Measurements from ENCODE around the gene SLC35A4.

The SLC35A4 gene

DNA sequence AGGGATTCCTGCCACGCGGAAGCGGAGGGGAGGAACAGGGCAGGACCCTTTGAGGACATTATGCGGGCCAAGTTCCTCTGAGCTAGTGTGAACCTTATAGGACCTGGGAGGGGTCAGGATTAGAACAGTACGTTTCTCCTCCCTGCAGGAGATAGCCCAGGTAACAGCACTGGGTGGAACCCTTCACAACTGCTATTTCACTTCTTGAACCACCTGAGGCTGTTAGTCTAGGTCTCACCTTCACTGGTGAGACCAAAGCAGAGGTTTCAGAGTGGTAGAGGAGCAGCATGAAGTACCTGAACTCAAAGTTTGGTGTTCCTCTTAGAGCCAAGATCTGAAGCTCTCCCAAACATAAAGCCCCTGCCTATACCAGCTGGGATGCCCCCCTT is 16.3 kb upstream of the SLC35A4 start:
- TF ChIP-seq EGR1 (IDR thresholded peaks at IDR 0.05), result no peak
- TF ChIP-seq CEBPB (IDR thresholded peaks at IDR 0.05), result no peak
- no peak for TF ChIP-seq NFIC (IDR thresholded peaks at IDR 0.05)
- TF ChIP-seq TEAD4 (IDR thresholded peaks at IDR 0.05), result no peak
- TF ChIP-seq FOXM1 (IDR thresholded peaks at IDR 0.05; ENCODE audit: borderline replicate concordance, low read depth), result no peak
- TF ChIP-seq TAF1 (IDR thresholded peaks at IDR 0.05; ENCODE audit: low read depth), result no peak
- TF ChIP-seq CREB1 (IDR thresholded peaks at IDR 0.05; ENCODE audit: low read depth), result no peak
- TF ChIP-seq, protein P1, sequence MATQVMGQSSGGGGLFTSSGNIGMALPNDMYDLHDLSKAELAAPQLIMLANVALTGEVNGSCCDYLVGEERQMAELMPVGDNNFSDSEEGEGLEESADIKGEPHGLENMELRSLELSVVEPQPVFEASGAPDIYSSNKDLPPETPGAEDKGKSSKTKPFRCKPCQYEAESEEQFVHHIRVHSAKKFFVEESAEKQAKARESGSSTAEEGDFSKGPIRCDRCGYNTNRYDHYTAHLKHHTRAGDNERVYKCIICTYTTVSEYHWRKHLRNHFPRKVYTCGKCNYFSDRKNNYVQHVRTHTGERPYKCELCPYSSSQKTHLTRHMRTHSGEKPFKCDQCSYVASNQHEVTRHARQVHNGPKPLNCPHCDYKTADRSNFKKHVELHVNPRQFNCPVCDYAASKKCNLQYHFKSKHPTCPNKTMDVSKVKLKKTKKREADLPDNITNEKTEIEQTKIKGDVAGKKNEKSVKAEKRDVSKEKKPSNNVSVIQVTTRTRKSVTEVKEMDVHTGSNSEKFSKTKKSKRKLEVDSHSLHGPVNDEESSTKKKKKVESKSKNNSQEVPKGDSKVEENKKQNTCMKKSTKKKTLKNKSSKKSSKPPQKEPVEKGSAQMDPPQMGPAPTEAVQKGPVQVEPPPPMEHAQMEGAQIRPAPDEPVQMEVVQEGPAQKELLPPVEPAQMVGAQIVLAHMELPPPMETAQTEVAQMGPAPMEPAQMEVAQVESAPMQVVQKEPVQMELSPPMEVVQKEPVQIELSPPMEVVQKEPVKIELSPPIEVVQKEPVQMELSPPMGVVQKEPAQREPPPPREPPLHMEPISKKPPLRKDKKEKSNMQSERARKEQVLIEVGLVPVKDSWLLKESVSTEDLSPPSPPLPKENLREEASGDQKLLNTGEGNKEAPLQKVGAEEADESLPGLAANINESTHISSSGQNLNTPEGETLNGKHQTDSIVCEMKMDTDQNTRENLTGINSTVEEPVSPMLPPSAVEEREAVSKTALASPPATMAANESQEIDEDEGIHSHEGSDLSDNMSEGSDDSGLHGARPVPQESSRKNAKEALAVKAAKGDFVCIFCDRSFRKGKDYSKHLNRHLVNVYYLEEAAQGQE (IDR thresholded peaks at IDR 0.05; ENCODE audit: low read depth), result no peak

DNA sequence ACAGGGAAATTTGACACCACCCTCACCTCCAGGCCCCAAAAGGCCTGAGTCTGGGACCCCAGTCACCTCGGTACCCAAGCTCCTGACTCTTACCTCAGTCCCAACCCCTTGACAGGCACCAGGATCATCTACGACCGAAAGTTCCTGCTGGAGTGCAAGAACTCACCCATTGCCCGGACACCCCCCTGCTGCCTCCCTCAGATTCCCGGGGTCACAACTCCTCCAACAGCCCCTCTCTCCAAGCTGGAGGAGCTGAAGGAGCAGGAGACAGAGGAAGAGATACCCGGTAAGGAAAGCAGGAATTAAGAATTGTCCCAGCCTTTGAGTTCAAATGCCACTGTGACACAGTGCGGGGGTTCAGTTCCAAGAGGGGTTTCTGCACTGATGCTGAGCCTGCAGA is 15.8 kb upstream of the SLC35A4 start:
- TF ChIP-seq TCF12 (IDR thresholded peaks at IDR 0.05; ENCODE audit: low read depth), result no peak
- TF ChIP-seq, protein P2, sequence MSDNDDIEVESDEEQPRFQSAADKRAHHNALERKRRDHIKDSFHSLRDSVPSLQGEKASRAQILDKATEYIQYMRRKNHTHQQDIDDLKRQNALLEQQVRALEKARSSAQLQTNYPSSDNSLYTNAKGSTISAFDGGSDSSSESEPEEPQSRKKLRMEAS (IDR thresholded peaks at IDR 0.05), result no peak
- TF ChIP-seq EP300 (IDR thresholded peaks at IDR 0.05; ENCODE audit: borderline replicate concordance), result no peak
- TF ChIP-seq RAD21 (IDR thresholded peaks at IDR 0.05; ENCODE audit: low read depth), result no peak
- TF ChIP-seq CEBPB (IDR thresholded peaks at IDR 0.05), result no peak
- no peak for TF ChIP-seq CREB1 (IDR thresholded peaks at IDR 0.05; ENCODE audit: low read depth)
- no peak for TF ChIP-seq NFIC (IDR thresholded peaks at IDR 0.05)
- TF ChIP-seq, protein P1 (IDR thresholded peaks at IDR 0.05; ENCODE audit: low read depth), result no peak
- no peak for TF ChIP-seq ZBTB7A (IDR thresholded peaks at IDR 0.05; ENCODE audit: low read depth)
- no peak for TF ChIP-seq EGR1 (IDR thresholded peaks at IDR 0.05)
- TF ChIP-seq TAF1 (IDR thresholded peaks at IDR 0.05; ENCODE audit: low read depth), result no peak
- TF ChIP-seq FOXM1 (IDR thresholded peaks at IDR 0.05; ENCODE audit: borderline replicate concordance, low read depth), result no peak
- TF ChIP-seq YY1 (IDR thresholded peaks at IDR 0.05; ENCODE audit: low read depth), result no peak
- TF ChIP-seq, protein P3, sequence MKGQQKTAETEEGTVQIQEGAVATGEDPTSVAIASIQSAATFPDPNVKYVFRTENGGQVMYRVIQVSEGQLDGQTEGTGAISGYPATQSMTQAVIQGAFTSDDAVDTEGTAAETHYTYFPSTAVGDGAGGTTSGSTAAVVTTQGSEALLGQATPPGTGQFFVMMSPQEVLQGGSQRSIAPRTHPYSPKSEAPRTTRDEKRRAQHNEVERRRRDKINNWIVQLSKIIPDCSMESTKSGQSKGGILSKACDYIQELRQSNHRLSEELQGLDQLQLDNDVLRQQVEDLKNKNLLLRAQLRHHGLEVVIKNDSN (IDR thresholded peaks at IDR 0.05), result no peak
- no peak for TF ChIP-seq TEAD4 (IDR thresholded peaks at IDR 0.05)

DNA sequence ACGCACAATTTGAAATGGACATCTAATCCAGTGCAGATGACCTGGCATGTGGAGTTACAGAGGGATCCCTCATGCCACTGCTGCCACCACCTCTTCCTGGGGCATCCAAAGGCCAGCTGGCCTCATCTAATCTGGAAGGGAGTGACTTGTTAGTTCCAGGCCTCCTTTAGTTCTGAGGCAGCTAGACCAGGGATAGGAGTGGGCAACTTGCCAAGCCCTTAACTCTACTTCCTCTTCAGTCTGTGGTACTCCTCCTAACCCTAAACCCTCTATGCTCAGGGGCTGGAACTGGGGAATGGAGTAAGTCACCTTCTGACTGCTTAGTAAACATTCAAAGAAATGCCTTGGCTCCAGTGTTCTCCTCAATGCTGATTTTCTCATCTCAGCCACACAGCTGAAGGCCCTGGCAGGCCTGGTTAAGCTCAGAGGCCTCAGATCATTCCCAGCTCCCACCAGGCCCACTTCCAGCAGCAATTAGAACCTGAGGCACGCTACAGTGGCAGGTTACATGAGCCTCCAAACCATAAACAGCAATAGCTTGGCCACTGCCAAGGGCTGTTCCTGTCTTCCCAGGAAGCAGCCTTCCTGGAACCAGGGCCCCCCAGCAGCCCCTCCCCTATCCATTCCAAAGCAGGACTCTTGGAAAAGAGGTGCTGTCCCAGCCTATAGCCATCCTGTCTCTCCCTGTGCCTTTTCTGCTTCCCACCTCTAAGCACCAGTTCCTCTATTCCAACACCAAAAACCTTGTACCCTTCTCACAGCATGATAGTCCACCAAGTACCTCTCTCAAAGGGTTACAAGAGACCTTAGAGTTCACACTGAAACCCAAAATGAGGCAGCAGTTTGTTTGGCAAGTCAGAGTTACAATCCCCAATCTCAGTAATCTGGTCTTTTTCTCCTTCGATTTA is 15.1 kb upstream of the SLC35A4 start:
- TF ChIP-seq ZBTB7A (IDR thresholded peaks at IDR 0.05; ENCODE audit: low read depth), result no peak
- TF ChIP-seq EGR1 (IDR thresholded peaks at IDR 0.05), result no peak
- TF ChIP-seq CREB1 (IDR thresholded peaks at IDR 0.05; ENCODE audit: low read depth), result no peak
- no peak for TF ChIP-seq YY1 (IDR thresholded peaks at IDR 0.05; ENCODE audit: low read depth)
- TF ChIP-seq FOXM1 (IDR thresholded peaks at IDR 0.05; ENCODE audit: borderline replicate concordance, low read depth), result no peak
- TF ChIP-seq, protein P1 (IDR thresholded peaks at IDR 0.05; ENCODE audit: low read depth), result no peak
- no peak for TF ChIP-seq RAD21 (IDR thresholded peaks at IDR 0.05; ENCODE audit: low read depth)

DNA sequence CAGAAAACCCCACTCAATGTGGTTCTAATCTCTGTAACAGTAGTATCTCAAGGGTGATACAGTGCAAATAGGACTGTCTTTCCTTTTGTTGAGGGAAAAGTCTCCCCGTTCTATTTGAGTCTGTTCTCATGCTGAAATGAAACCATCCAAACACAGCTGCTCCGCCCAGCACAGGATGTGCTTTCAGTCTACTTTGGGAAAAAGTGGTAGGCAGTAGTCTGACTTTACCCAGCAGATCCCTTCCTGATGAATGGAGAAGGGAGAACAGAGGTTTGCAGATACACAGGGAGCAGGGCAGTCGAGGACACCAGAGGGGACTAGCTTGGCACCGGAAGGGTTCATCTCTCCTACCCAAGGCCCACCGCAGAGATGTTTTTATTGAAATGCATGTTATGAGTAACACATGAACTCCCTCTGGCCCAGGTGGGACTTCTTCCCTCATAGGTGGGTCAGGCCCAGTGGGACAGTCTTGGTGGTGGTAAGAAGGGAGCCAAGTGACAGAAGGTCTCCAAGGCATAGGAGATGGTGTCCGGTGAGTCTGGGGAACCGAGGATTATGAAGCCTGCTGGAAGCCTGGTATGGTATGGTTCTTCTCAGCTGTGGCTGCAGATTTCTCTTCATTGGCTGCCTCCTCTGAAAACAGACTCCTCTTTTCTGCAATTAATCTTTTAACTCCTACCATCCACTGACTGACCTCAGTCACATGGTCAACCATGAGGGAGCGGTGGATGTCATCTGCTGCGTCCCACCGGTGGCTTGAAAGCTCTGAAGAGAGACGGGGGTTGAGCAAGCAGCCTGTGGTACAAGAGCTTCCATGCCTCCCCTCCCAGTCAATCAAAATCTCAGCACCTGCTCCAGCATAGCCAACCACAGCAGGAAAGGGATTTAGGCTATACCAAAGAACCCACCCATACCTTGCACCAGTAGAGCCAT is 14.2 kb upstream of the SLC35A4 start:
- TF ChIP-seq CREB1 (IDR thresholded peaks at IDR 0.05; ENCODE audit: low read depth) (no peak), RAD21 (IDR thresholded peaks at IDR 0.05; ENCODE audit: low read depth) (no peak), TCF12 (IDR thresholded peaks at IDR 0.05; ENCODE audit: low read depth) (no peak), TAF1 (IDR thresholded peaks at IDR 0.05; ENCODE audit: low read depth) (no peak), ZBTB7A (IDR thresholded peaks at IDR 0.05; ENCODE audit: low read depth) (no peak)
- TF ChIP-seq, protein P1 (IDR thresholded peaks at IDR 0.05; ENCODE audit: low read depth), result no peak
- TF ChIP-seq, protein P2 (IDR thresholded peaks at IDR 0.05), result no peak
- TF ChIP-seq, protein P3 (IDR thresholded peaks at IDR 0.05), result no peak

All from Ishikawa (cell line).